ENCODE data around the gene FAM110D. TPM values are rescaled to one million over a fixed set of nuclear protein-coding genes. Genes with fewer than 3 reads are reported as not detected.

FAM110D gene
- total and polyA plus RNA-seq, 2 experiments from 2014 or later: 0.24 to 0.39 TPM

DNA sequence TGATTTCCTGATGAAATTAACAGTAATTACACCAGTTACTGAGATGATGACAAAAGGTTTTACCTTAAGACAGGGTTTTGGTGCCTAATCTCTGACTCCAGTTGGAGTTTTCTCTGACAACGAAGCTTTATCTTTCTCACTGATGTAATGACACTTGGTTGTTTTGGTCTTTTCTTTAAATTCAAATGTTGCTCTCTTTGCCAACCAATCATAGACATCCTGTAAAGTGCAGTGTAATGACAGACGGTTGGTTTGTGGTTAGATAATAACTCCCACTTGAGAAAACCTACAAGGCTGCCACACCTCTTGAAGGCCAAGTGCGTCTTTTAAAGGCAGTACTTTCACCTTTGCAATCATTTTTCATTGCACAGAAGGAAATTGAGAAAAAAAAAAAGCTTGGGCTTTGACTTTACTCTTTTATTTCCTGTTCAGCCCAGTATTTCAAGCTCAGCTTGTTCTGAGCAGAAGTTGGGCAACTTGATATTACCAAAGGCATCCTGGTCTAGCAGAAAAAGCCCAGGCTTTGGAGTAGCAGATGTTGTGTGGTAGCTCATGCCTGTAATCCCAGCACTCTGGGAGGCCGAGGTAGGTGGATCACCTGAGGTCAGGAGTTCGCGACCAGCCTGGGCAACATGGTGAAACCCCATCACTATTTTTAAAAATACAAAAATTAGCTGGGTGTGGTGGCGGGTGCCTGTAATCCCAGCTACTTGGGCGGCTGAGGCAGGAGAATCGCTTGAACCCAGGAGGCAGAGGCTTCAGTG is 32.4 kb upstream of the FAM110D start:
- Mint-ChIP-seq H3K4me3 (no peak overlapping the region), H3K27me3 (ENCODE audit: insufficient read depth, low read depth, poor library complexity) (no peaks in the 10 kb centered on the region), H3K27ac (no peak overlapping the region), H3K4me1 (peaks cover 10% of the 10 kb centered on the region; the same call in 2 of the 3 replicates), H3K36me3 (ENCODE audit: low read depth) (no peaks in the 10 kb centered on the region), H3K9me3 (no peaks in the 10 kb centered on the region)
- no peak overlapping the region for H3K27ac ChIP-seq (ENCODE audit: low read depth)
- H3K27me3 ChIP-seq (ENCODE audit: insufficient read depth): no peaks in the 10 kb centered on the region
- no peaks in the 10 kb centered on the region for H3F3A ChIP-seq (replicated peaks; ENCODE audit: low read depth)
- H4K20me1 ChIP-seq (replicated peaks; ENCODE audit: insufficient read depth): no peaks in the 10 kb centered on the region
- DNase-seq (ENCODE audit: low spot score): no peak
- no peak overlapping the region for H2AFZ ChIP-seq
- no peaks in the 10 kb centered on the region for H3K79me2 ChIP-seq (replicated peaks; ENCODE audit: insufficient read depth)
- no peaks in the 10 kb centered on the region for H3K36me3 ChIP-seq (ENCODE audit: insufficient read depth)
- peak; percentile 34 for ATAC-seq
- H3K4me3 ChIP-seq: no peak overlapping the region
- H3K9me2 ChIP-seq (ENCODE audit: insufficient read depth): no peaks in the 10 kb centered on the region
- no peak overlapping the region for H3K4me2 ChIP-seq
- TF ChIP-seq, protein P1, sequence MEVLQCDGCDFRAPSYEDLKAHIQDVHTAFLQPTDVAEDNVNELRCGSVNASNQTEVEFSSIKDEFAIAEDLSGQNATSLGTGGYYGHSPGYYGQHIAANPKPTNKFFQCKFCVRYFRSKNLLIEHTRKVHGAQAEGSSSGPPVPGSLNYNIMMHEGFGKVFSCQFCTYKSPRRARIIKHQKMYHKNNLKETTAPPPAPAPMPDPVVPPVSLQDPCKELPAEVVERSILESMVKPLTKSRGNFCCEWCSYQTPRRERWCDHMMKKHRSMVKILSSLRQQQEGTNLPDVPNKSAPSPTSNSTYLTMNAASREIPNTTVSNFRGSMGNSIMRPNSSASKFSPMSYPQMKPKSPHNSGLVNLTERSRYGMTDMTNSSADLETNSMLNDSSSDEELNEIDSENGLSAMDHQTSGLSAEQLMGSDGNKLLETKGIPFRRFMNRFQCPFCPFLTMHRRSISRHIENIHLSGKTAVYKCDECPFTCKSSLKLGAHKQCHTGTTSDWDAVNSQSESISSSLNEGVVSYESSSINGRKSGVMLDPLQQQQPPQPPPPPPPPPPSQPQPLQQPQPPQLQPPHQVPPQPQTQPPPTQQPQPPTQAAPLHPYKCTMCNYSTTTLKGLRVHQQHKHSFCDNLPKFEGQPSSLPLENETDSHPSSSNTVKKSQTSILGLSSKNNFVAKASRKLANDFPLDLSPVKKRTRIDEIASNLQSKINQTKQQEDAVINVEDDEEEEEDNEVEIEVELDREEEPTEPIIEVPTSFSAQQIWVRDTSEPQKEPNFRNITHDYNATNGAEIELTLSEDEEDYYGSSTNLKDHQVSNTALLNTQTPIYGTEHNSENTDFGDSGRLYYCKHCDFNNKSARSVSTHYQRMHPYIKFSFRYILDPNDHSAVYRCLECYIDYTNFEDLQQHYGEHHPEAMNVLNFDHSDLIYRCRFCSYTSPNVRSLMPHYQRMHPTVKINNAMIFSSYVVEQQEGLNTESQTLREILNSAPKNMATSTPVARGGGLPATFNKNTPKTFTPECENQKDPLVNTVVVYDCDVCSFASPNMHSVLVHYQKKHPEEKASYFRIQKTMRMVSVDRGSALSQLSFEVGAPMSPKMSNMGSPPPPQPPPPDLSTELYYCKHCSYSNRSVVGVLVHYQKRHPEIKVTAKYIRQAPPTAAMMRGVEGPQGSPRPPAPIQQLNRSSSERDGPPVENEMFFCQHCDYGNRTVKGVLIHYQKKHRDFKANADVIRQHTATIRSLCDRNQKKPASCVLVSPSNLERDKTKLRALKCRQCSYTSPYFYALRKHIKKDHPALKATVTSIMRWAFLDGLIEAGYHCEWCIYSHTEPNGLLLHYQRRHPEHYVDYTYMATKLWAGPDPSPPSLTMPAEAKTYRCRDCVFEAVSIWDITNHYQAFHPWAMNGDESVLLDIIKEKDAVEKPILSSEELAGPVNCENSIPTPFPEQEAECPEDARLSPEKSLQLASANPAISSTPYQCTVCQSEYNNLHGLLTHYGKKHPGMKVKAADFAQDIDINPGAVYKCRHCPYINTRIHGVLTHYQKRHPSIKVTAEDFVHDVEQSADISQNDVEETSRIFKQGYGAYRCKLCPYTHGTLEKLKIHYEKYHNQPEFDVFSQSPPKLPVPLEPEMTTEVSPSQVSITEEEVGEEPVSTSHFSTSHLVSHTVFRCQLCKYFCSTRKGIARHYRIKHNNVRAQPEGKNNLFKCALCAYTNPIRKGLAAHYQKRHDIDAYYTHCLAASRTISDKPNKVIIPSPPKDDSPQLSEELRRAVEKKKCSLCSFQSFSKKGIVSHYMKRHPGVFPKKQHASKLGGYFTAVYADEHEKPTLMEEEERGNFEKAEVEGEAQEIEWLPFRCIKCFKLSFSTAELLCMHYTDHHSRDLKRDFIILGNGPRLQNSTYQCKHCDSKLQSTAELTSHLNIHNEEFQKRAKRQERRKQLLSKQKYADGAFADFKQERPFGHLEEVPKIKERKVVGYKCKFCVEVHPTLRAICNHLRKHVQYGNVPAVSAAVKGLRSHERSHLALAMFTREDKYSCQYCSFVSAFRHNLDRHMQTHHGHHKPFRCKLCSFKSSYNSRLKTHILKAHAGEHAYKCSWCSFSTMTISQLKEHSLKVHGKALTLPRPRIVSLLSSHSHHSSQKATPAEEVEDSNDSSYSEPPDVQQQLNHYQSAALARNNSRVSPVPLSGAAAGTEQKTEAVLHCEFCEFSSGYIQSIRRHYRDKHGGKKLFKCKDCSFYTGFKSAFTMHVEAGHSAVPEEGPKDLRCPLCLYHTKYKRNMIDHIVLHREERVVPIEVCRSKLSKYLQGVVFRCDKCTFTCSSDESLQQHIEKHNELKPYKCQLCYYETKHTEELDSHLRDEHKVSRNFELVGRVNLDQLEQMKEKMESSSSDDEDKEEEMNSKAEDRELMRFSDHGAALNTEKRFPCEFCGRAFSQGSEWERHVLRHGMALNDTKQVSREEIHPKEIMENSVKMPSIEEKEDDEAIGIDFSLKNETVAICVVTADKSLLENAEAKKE (CRISPR knock-in tag; IDR thresholded peaks at IDR 0.05): no peak
- no peak for TF ChIP-seq POLR2AphosphoS5 (IDR thresholded peaks at IDR 0.05; ENCODE audit: low read depth)
- no peak for TF ChIP-seq ZNF331 (CRISPR knock-in tag; IDR thresholded peaks at IDR 0.05; ENCODE audit: low read depth)
- TF ChIP-seq, protein P2, sequence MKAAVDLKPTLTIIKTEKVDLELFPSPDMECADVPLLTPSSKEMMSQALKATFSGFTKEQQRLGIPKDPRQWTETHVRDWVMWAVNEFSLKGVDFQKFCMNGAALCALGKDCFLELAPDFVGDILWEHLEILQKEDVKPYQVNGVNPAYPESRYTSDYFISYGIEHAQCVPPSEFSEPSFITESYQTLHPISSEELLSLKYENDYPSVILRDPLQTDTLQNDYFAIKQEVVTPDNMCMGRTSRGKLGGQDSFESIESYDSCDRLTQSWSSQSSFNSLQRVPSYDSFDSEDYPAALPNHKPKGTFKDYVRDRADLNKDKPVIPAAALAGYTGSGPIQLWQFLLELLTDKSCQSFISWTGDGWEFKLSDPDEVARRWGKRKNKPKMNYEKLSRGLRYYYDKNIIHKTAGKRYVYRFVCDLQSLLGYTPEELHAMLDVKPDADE (IDR thresholded peaks at IDR 0.05): no peak
- no peak for TF ChIP-seq EZH2phosphoT487 (IDR thresholded peaks at IDR 0.05; ENCODE audit: unreplicated experiment)
- TF ChIP-seq ZNF114 (CRISPR knock-in tag; IDR thresholded peaks at IDR 0.05): no peak
- TF ChIP-seq STAT1 (IDR thresholded peaks at IDR 0.05; ENCODE audit: unreplicated experiment): no peak
- no peak for TF ChIP-seq EZH2 (IDR thresholded peaks at IDR 0.05; ENCODE audit: low read depth, unreplicated experiment)
- TF ChIP-seq JUNB (IDR thresholded peaks at IDR 0.05; ENCODE audit: unreplicated experiment): no peak
- no peaks in the 10 kb centered on the region for H3K4me1 ChIP-seq (ENCODE audit: insufficient read depth)
